ENCODE measurements around the gene PIAS2. TPM values are rescaled to one million over a fixed set of nuclear protein-coding genes. Genes with fewer than 3 reads are reported as not detected.
A peak's percentile ranks its signal among the peaks of the same experiment; 100 is the strongest.
"Not testable (repeated sequence)": the region's sequence is repeated elsewhere in the genome, so short reads cannot be mapped to it uniquely, and the experiment has no call there.

The PIAS2 gene
- total RNA-seq, 1 experiment from 2014 or later = 21.2 TPM

- Histone ChIP-seq H3K9me3 (no peaks in the 10 kb centered on the region), H3K36me3 (peaks cover 9% of the 10 kb centered on the region), H3K27me3 (no peaks in the 10 kb centered on the region), H3K4me3 (no peak overlapping the region)
- no peak for DNase-seq
Observed at GRCh38 chr18:46820863-46821262, 96.4 kb downstream of the PIAS2 start.

DNA sequence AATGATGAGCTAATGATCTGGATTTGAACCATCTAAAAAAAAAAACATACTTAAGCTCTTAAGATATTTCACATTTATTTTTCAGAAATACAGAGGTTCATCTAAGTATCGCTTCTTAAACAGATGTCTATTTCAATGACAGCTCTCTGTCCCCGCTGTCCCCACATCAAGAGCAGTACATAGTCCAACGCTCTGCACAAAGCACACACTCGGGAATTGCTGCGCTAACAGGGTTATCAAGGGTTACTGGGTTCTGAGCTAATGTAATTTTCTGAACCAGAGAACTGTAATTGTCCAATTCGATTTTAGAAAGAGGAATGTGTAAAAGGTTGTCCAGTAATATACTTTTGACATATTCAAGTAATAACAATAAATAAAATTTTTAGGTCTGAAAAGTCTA lies 101.6 kb downstream of the PIAS2 start:
- H3K36me3 ChIP-seq = peaks cover 5% of the 10 kb centered on the region; the same call in 1 of the 2 replicates
- no peaks in the 10 kb centered on the region for H3K27me3 ChIP-seq
- H3K9me3 ChIP-seq = no peaks in the 10 kb centered on the region
- H3K4me3 ChIP-seq = no peak overlapping the region
- DNase-seq = no peak

DNA sequence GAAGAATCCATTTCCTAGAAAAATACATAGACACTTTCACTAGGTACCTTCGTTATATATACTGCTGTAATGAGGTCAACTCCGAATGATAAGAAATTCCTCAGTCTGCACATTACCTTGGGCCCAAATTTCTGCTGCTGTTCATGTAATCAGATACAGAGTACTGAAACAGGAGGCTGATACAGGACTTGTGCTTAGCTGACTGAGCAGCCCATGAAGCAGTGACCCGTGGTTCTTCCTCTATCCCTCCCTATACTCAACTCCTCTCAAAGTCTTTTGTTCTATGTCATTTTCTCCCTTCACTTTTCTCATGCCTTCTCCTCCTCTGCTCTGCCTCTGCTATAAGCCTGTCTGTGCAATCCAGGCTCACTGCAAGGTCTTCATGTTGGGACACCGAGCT lies 102.9 kb downstream of the PIAS2 start:
- no peak overlapping the region for H3K4me3 ChIP-seq
- peaks cover 5% of the 10 kb centered on the region; the same call in 1 of the 2 replicates for H3K36me3 ChIP-seq
- DNase-seq = no peak
- no peaks in the 10 kb centered on the region for H3K27me3 ChIP-seq
- H3K9me3 ChIP-seq = no peaks in the 10 kb centered on the region

GRCh38 chr18:46812311-46812710 lies 105.0 kb downstream of the PIAS2 start:
- H3K9me3 ChIP-seq = no peaks in the 10 kb centered on the region
- no peaks in the 10 kb centered on the region for H3K36me3 ChIP-seq
- H3K4me3 ChIP-seq = no peak overlapping the region
- no peaks in the 10 kb centered on the region for H3K27me3 ChIP-seq
- DNase-seq = no peak

DNA sequence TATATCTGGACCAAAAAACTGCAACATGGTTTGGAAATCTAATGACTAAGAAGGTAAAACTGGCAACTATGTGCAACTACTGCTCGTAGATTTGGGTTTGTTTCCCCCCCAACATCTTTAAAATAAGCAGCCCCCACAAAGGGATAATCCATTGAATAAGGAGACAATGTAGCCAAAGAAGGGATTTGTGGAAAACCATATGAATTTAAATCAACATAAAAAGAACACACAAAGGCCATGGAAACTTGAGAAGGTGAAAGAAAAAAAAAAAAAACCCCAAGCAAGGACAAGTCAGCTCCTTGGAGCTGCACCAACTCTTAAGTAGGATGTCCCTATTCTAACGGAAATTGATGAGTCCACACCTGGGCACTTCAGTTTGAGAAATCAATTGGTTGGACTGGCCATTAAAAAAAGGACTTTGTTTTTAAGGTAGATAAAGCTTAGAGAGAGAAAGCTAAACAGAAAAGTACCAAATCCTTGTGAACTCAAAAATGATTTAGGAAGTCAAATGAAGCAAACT lies 106.8 kb downstream of the PIAS2 start:
- Histone ChIP-seq H3K9me3 (no peaks in the 10 kb centered on the region), H3K27me3 (no peaks in the 10 kb centered on the region), H3K4me3 (no peak overlapping the region), H3K36me3 (no peaks in the 10 kb centered on the region)
- DNase-seq = no peak

DNA sequence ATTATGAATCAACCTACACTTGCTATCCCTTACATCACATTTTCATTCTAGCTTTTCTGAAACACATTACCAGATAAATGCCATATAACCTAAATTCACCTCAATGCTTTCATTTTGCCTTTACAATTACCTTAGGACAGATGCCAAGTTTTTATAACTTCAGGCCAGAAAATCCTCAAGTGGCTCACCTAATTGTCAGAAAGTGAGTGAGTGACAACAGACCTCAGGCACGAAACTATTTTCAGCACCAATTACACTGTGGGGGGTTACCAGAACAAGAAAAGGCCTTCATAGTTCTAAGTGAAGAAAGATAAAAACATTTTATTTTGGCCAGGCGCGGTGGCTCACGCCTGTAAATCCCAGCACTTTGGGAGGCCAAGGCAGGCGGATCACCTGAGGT lies 108.2 kb downstream of the PIAS2 start:
- Histone ChIP-seq H3K9me3 (no peaks in the 10 kb centered on the region), H3K4me3 (no peak overlapping the region), H3K36me3 (no peaks in the 10 kb centered on the region), H3K27me3 (no peaks in the 10 kb centered on the region)
- DNase-seq = no peak

- not testable (repeated sequence) for H3K36me3 ChIP-seq, DNase-seq, H3K27me3 ChIP-seq
Observed at GRCh38 chr18:46795945-46796344, 121.4 kb downstream of the PIAS2 start.

DNA sequence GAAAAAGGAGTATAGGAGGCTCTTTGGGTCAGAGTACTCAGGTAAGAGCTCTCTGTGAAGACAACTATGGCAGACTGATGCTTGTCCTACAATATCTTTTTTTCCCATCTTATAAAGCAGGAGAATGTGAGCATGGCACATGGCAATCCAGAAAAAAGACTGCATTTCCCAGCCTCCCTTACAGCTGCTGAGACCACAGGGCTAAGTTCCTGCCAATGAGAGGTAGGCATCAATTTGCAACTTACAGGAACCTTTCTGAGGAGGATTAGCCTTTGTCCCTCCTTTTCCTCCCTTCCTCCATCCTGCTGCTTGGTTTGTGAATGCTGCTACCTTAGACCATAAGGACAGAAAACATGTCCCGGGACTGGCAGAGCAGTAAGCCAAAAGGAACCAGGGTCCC lies 122.7 kb downstream of the PIAS2 start:
- H3K4me3 ChIP-seq = no peak overlapping the region
- DNase-seq = no peak
- no peaks in the 10 kb centered on the region for H3K27me3 ChIP-seq
- H3K36me3 ChIP-seq = no peaks in the 10 kb centered on the region
- H3K9me3 ChIP-seq = no peaks in the 10 kb centered on the region

More at GRCh38 chr18:46795945-46796344, 121.4 kb downstream of the PIAS2 start:
- H3K4me3 ChIP-seq, H3K9me3 ChIP-seq: not testable (repeated sequence)

GRCh38 chr18:46793565-46793964 lies 123.7 kb downstream of the PIAS2 start:
- no peak overlapping the region for H3K4me3 ChIP-seq
- no peaks in the 10 kb centered on the region for H3K36me3 ChIP-seq
- DNase-seq = no peak
- H3K27me3 ChIP-seq = no peaks in the 10 kb centered on the region
- H3K9me3 ChIP-seq = no peaks in the 10 kb centered on the region

DNA sequence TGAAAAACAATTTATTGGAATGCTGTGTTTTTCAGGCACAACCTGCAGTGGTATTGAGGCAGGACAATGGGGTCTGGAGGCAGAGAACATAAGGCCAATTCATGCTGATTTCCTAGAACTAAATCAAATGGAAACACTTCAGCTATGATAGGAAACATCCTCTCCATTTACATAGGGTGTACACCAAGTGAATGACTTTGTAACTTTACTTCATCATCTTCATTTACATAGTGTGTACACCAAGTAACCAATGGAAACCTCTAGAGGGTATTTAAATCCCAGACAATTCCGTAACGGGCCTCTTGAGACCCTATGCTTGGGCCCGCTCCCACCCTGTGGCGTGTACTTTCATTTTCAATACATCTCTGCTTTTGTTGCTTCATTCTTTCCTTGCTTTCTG lies 128.2 kb downstream of the PIAS2 start:
- 0 out of 2 replicates have a peak, but pooled peaks cover 2% of the 10 kb centered on the region for H3K9me3 ChIP-seq
- H3K36me3 ChIP-seq = no peaks in the 10 kb centered on the region
- no peak overlapping the region for H3K4me3 ChIP-seq
- H3K27me3 ChIP-seq = no peaks in the 10 kb centered on the region
- no peak for DNase-seq

- DNase-seq = no peak
- Histone ChIP-seq H3K36me3 (no peaks in the 10 kb centered on the region), H3K9me3 (0 out of 2 replicates have a peak, but pooled peaks cover 2% of the 10 kb centered on the region), H3K4me3 (no peak overlapping the region), H3K27me3 (no peaks in the 10 kb centered on the region)
Observed at GRCh38 chr18:46787674-46788073, 129.6 kb downstream of the PIAS2 start.

GRCh38 chr18:46772357-46772756 lies 144.9 kb downstream of the PIAS2 start:
- Histone ChIP-seq H3K9me3 (no peaks in the 10 kb centered on the region), H3K4me3 (no peak overlapping the region), H3K36me3 (no peaks in the 10 kb centered on the region), H3K27me3 (no peaks in the 10 kb centered on the region)
- no peak for DNase-seq

DNA sequence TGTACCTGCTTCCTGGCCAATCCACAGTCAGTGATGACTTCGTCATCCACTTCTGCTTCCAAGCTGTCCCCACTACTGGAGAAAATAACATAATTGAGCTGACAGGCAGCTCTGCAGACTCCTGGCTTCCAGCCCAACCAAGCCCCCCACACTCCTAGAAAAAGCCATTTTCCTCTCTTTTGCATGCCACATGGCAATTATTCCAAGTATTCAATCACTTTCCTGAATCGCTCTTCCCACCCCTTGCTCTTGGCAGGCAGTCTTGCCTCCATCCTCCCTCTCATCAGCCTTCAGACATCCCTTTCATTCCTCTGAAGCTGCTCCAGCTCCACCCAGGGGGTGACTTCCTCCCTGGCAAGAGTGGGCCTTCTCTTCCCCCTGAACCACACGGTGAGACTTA lies 146.2 kb downstream of the PIAS2 start:
- Histone ChIP-seq H3K4me3 (no peak overlapping the region), H3K9me3 (no peaks in the 10 kb centered on the region), H3K27me3 (no peaks in the 10 kb centered on the region), H3K36me3 (no peaks in the 10 kb centered on the region)
- DNase-seq = peak; percentile 47

DNA sequence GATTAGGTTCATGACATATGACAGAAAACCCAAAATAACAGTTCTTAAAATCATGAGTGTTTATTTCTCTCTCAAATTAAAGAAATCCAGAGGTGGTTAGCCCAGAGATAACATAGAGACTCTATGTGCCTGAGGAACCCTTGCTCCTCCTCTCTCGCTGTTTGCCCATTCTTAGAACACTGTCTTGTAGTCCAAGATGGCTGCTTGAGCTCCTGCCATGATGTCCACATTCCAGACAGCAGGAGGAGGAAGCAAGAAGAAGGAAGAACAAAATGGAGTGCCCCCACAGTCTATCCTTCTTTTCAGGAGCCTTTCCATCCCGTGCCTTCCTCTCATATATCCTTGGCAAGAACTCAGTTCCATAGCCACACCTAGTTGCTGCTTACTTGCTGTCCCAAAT lies 146.6 kb downstream of the PIAS2 start:
- H3K9me3 ChIP-seq = no peaks in the 10 kb centered on the region
- H3K36me3 ChIP-seq = no peaks in the 10 kb centered on the region
- no peak overlapping the region for H3K4me3 ChIP-seq
- no peaks in the 10 kb centered on the region for H3K27me3 ChIP-seq
- DNase-seq = no peak

GRCh38 chr18:46768166-46768921 lies 149.0 kb downstream of the PIAS2 start:
- Histone ChIP-seq H3K9me3 (no peaks in the 10 kb centered on the region), H3K36me3 (no peaks in the 10 kb centered on the region), H3K27me3 (no peaks in the 10 kb centered on the region), H3K4me3 (no peak overlapping the region)
- no peak for DNase-seq

GRCh38 chr18:46767217-46767616 lies 150.1 kb downstream of the PIAS2 start:
- H3K4me3 ChIP-seq = no peak overlapping the region
- H3K27me3 ChIP-seq = no peaks in the 10 kb centered on the region
- DNase-seq = no peak
- no peaks in the 10 kb centered on the region for H3K9me3 ChIP-seq
- no peaks in the 10 kb centered on the region for H3K36me3 ChIP-seq

GRCh38 chr18:46764586-46764985 lies 152.7 kb downstream of the PIAS2 start:
- no peaks in the 10 kb centered on the region for H3K36me3 ChIP-seq
- no peak for DNase-seq
- H3K4me3 ChIP-seq = no peak overlapping the region
- no peaks in the 10 kb centered on the region for H3K27me3 ChIP-seq
- no peaks in the 10 kb centered on the region for H3K9me3 ChIP-seq

- DNase-seq = no peak
- Histone ChIP-seq H3K9me3 (no peaks in the 10 kb centered on the region), H3K36me3 (no peaks in the 10 kb centered on the region), H3K4me3 (no peak overlapping the region), H3K27me3 (peaks cover 2% of the 10 kb centered on the region; the same call in 1 of the 2 replicates)
Observed at GRCh38 chr18:46761059-46761769, 156.1 kb downstream of the PIAS2 start.

Data from MG63 (cell line).